HEK293T (cell line): ENCODE data around the gene AMTN.
A peak's percentile ranks its signal among the peaks of the same experiment; 100 is the strongest.

Source experiments
- CTCF ChIA-PET: fragments of 350-600 bp; formaldehyde crosslinking; extraction: SDS; loops from one replicate; lab custom pipeline; 2021; ENCODE audit warnings: antibody characterized with exemption, inconsistent platforms; lab: Yijun Ruan, JAX
- POLR2A ChIA-PET: fragments of 350-600 bp; formaldehyde crosslinking; extraction: SDS; loops from one replicate; lab custom pipeline; 2020; ENCODE audit warnings: antibody characterized with exemption, inconsistent platforms; lab: Yijun Ruan, JAX
- DNase-seq: peaks from one replicate; pipeline ENCODE4 v3.0.0; 2012; ENCODE audit warnings: mixed read lengths; ENCODE audit errors: extremely low spot score
- ARNT ChIP-seq: fragments of 450-650 bp; IDR thresholded peaks from 2 replicates; pipeline ENCODE4 v1.6.1; 2017; ENCODE audit warnings: mild to moderate bottlenecking
- BHLHE40 ChIP-seq: fragments of 450-650 bp; IDR thresholded peaks from 2 replicates; pipeline ENCODE4 v1.6.1; 2016; ENCODE audit warnings: mild to moderate bottlenecking, moderate library complexity, borderline replicate concordance
- CTBP1 ChIP-seq: fragments of 450-650 bp; IDR thresholded peaks from 2 replicates; pipeline ENCODE4 v1.6.1; 2016; ENCODE audit warnings: borderline replicate concordance
- ELF4 ChIP-seq: fragments of 450-650 bp; IDR thresholded peaks from 2 replicates; pipeline ENCODE4 v1.6.1; 2017; ENCODE audit warnings: antibody characterized with exemption
- FOXA1 ChIP-seq: fragments of 450-650 bp; IDR thresholded peaks from 2 replicates; pipeline ENCODE4 v1.6.1; 2016; ENCODE audit warnings: mild to moderate bottlenecking
- FOXK2 ChIP-seq: fragments of 450-650 bp; IDR thresholded peaks from 2 replicates; pipeline ENCODE4 v1.6.1; 2016; ENCODE audit warnings: mild to moderate bottlenecking
- FOXM1 ChIP-seq: fragments of 450-650 bp; IDR thresholded peaks from 2 replicates; pipeline ENCODE4 v1.6.1; 2017; ENCODE audit warnings: mild to moderate bottlenecking, borderline replicate concordance
- HDGF ChIP-seq: fragments of 450-650 bp; IDR thresholded peaks from 2 replicates; pipeline ENCODE4 v1.6.1; 2017; ENCODE audit warnings: antibody characterized with exemption, borderline replicate concordance
- L3MBTL2 ChIP-seq: fragments of 450-650 bp; conservative IDR thresholded peaks from 2 replicates; pipeline ENCODE4 v1.6.1; 2016; ENCODE audit warnings: mild to moderate bottlenecking
- LEF1 ChIP-seq: fragments of 450-650 bp; IDR thresholded peaks from 2 replicates; pipeline ENCODE4 v1.6.1; 2017; ENCODE audit warnings: mild to moderate bottlenecking, borderline replicate concordance
- NFRKB ChIP-seq: fragments of 450-650 bp; IDR thresholded peaks from 2 replicates; pipeline ENCODE4 v1.6.1; 2016; ENCODE audit warnings: mild to moderate bottlenecking, moderate library complexity
- SP1 ChIP-seq: fragments of 450-650 bp; IDR thresholded peaks from 2 replicates; pipeline ENCODE4 v1.6.1; 2017
- SUZ12 ChIP-seq: fragments of 450-650 bp; IDR thresholded peaks from 2 replicates; pipeline ENCODE4 v1.6.1; 2016; ENCODE audit warnings: mild to moderate bottlenecking
- TARDBP ChIP-seq: fragments of 450-650 bp; IDR thresholded peaks from 2 replicates; pipeline ENCODE4 v1.6.1; 2016
- ZNF384 ChIP-seq: fragments of 450-650 bp; IDR thresholded peaks from 2 replicates; pipeline ENCODE4 v1.6.1; 2016
- TF ChIP-seq, protein P1 (sequence below): fragments of 450-650 bp; IDR thresholded peaks from 2 replicates; pipeline ENCODE4 v1.6.1; 2016

AMTN gene

DNA sequence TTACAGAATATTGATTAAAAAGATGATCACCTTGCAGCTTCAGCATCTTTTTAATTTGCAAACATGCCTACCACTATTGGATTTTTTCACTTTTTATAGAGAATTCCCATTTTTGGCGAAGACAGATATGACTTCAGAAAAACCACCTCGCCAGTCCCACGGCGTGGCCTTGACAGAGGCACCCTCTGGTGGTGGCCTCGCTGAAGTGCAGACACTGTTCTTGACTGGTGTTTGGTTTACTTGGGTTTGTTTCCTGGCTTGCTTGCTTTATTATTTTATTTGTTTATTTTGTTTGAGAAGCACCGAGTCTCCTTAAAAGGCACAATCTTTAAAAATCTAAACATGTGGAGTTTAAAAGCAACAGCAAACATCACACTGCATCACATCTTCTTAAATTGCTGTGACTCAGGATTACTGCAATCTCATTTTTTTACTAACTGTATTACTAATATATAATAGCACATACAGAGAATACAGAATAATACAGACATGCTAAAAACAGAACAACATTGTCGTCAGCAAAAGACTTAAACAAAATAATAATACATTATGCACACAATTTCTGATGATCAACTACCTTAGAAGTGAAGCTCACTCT is 13.1 kb upstream of the AMTN start:
- POLR2A ChIA-PET, result no interaction called here
- CTCF ChIA-PET, result interaction anchor here (0.6 to 1.3 kb wide), 2 partner anchors 27 to 56 kb away, joined by 5 read pairs; no protein-coding TSS in a partner anchor
- TF ChIP-seq FOXK2 (no peak), LEF1 (no peak), BHLHE40 (no peak), TARDBP (no peak)
- DNase-seq, result peak; percentile 65

DNA sequence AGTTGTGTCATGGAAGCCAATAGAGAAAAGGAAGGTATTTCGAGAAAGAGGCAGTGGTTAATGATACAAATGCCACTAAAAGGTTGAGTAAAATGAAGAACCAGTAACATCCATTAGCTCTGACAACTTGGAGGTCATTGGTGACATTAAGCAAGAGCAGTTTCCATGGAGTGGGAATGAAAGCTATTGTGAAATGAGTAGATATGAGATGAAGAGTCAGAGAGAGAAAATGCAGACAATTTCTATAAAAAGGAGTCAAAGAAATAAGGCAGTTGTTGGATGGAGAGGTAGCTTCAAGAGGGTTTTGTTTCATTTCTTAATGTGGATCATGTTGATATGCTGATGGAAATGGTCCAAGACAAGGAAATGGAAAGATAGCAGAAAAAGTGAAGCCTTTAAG is 9.6 kb upstream of the AMTN start:
- DNase-seq, result no peak
- POLR2A ChIA-PET, result no interaction called here
- no peak for TF ChIP-seq ELF4
- no peak for TF ChIP-seq FOXM1
- CTCF ChIA-PET, result no interaction called here

DNA sequence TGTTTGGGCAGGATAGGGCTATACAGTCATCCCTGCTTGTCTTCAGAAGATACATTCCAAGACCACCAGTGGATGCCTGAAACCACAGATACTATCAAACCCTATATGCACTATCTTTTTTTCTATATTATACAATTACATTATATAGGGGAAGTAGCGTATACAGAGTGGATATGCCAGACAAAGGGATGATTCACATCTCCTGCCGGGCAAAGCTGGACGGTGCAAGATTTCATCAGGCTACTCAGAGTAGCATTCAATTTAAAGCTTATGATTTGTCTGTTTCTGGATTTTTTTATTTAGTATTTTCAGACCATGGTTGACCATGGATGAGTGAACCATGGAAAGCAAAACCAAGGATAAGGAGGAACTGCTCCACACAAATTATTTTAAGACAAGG is 7.0 kb upstream of the AMTN start:
- CTCF ChIA-PET, result interaction anchor here (0.6 to 0.9 kb wide), 2 partner anchors 40 to 48 kb away, joined by 3 to 9 read pairs; no protein-coding TSS in a partner anchor
- no peak for TF ChIP-seq TARDBP
- TF ChIP-seq FOXA1, result no peak
- TF ChIP-seq FOXK2, result no peak
- no peak for TF ChIP-seq NFRKB
- TF ChIP-seq SUZ12, result no peak
- POLR2A ChIA-PET, result no interaction called here
- DNase-seq, result no peak

DNA sequence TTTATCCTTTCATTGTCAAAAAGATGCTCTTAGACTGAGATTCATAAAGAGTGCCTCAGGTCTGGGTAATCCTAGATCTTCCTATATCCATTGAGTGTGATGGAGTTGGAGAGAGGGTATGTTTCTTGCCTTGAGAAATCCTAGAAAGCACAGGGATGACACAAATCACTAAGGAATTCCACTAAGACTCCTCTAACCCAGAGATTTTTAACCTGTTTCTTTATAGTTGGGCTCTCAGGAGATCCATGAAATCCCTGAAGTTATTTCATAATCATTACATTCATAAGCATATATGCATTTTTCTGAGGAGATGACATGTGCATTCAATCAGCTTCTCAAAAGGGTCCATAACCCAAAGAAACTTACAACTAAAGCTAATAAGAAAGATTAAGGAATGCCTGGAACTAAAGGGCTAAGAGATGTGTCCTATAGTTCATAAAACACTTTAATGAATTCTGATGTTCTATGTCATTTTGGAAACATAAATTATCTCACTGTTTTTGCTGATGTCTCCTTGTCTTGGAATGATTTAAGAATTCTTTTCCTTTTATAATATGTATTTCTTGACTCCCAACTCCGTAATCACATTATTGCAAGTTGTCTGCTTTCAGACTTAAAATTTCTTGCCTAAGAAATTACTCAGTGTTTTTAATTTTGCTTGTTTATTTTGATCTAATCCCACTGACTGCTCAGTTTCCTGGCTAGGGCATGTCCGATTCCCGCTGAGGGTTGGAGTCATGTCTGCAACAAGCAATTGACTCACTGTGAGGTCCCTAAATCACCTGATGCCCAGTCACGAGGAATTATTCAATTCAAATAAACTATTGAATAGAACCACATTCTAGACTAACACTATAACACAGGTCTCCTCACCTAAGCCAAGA is 2.8 kb upstream of the AMTN start:
- POLR2A ChIA-PET, result no interaction called here
- CTCF ChIA-PET, result no interaction called here
- no peak for DNase-seq
- TF ChIP-seq SP1 (no peak), ZNF384 (no peak), TARDBP (no peak), BHLHE40 (no peak), CTBP1 (no peak), LEF1 (no peak), L3MBTL2 (no peak), HDGF (no peak)

DNA sequence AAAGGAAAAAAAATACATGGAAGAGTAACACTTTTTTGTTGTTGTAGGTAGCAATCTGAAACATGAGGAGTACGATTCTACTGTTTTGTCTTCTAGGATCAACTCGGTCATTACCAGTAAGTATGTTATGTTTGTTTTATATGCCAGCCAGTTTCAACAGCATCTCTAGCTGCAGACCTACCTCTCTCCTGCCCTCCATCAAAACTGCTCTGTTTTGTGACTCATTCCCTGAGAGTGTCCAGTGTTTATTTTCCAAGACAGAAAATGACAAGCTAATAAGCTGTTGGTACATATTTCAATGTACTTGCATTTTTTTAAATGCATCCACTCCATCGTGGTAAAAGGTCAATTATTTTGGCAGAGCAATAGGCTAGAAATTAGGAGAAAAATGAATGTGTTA is 347 bp downstream of the AMTN start:
- no peak for DNase-seq
- ChIA-PET POLR2A (no interaction called here), CTCF (interaction anchor here (0.6 kb wide), 1 partner anchor 109 kb away, joined by 3 read pairs; no protein-coding TSS in a partner anchor)
- TF ChIP-seq CTBP1 (no peak), LEF1 (no peak), ZNF384 (no peak), FOXA1 (no peak), BHLHE40 (no peak), FOXK2 (no peak), ARNT (no peak), SP1 (no peak), FOXM1 (no peak), NFRKB (no peak), L3MBTL2 (no peak), SUZ12 (no peak), HDGF (no peak), ELF4 (no peak)
- TF ChIP-seq, protein P1, sequence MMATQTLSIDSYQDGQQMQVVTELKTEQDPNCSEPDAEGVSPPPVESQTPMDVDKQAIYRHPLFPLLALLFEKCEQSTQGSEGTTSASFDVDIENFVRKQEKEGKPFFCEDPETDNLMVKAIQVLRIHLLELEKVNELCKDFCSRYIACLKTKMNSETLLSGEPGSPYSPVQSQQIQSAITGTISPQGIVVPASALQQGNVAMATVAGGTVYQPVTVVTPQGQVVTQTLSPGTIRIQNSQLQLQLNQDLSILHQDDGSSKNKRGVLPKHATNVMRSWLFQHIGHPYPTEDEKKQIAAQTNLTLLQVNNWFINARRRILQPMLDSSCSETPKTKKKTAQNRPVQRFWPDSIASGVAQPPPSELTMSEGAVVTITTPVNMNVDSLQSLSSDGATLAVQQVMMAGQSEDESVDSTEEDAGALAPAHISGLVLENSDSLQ, result no peak

DNA sequence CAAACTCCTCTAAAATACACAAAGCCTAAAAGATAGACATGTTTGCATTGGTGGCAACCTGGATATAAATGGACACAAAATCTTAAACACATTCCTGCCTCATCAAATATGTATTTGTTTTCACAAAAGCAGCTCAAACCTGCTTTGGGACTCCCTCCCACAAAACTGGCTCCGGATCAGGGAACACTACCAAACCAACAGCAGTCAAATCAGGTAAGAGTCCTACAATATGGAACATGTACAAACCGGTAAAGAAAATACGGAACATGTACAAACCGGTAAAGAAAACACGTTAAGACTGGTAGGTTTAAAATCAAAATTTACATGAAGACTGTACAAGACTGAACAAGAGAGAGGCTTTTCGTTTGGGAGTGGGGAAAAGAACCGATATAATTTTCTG is 4.3 kb downstream of the AMTN start:
- CTCF ChIA-PET, result interaction anchor here (0.6 kb wide), 1 partner anchor 500 kb away, joined by 5 read pairs; no protein-coding TSS in a partner anchor
- no peak for TF ChIP-seq FOXM1
- TF ChIP-seq SP1, result no peak
- TF ChIP-seq SUZ12, result no peak
- no peak for TF ChIP-seq L3MBTL2
- no peak for TF ChIP-seq ELF4
- TF ChIP-seq FOXK2, result no peak
- TF ChIP-seq HDGF, result no peak
- no peak for TF ChIP-seq ARNT
- TF ChIP-seq LEF1, result no peak
- TF ChIP-seq, protein P1, result no peak
- no peak for TF ChIP-seq TARDBP
- TF ChIP-seq NFRKB, result no peak
- no peak for TF ChIP-seq CTBP1
- no peak for TF ChIP-seq BHLHE40
- TF ChIP-seq ZNF384, result no peak
- no peak for TF ChIP-seq FOXA1
- no peak for DNase-seq
- POLR2A ChIA-PET, result no interaction called here

DNA sequence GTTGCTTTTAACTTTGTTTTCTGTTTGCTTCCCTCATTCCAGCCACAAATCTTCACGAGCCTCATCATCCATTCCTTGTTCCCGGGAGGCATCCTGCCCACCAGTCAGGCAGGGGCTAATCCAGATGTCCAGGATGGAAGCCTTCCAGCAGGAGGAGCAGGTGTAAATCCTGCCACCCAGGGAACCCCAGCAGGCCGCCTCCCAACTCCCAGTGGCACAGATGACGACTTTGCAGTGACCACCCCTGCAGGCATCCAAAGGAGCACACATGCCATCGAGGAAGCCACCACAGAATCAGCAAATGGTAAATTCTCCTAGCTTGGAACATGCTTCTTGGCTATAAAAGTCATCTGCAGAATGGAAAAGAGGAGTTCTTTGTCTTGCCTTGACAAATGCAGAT is 12.6 kb downstream of the AMTN start:
- TF ChIP-seq LEF1, result no peak
- no peak for TF ChIP-seq ELF4
- TF ChIP-seq TARDBP, result no peak
- no peak for TF ChIP-seq L3MBTL2
- TF ChIP-seq ZNF384, result no peak
- no peak for TF ChIP-seq SP1
- TF ChIP-seq, protein P1, result no peak
- no peak for TF ChIP-seq HDGF
- TF ChIP-seq BHLHE40, result no peak
- TF ChIP-seq FOXM1, result no peak
- TF ChIP-seq SUZ12, result no peak
- no peak for TF ChIP-seq FOXA1
- no peak for TF ChIP-seq ARNT
- TF ChIP-seq NFRKB, result no peak
- TF ChIP-seq FOXK2, result no peak
- no peak for TF ChIP-seq CTBP1
- POLR2A ChIA-PET, result no interaction called here
- CTCF ChIA-PET, result no interaction called here
- no peak for DNase-seq
